Esophagus (tissue), 2 donors: ENCODE data around the gene UBE3B. TPM values are rescaled to one million over a fixed set of nuclear protein-coding genes. Genes with fewer than 3 reads are reported as not detected.

Experiments
- H3K27ac ChIP-seq, 2 donors: one replicate each; pipeline ENCODE4 v1.5.1; 2013; ENCODE audit warnings: low read depth in 2 of 2, mild to moderate bottlenecking in 2 of 2, inconsistent platforms in 1 of 2, low read length in 1 of 2, moderate library complexity in 1 of 2
- H3K27me3 ChIP-seq, 2 donors: one replicate each; pipeline ENCODE4 v1.6.1; 2013; ENCODE audit warnings: low read length in 2 of 2, control low read depth in 1 of 2, mild to moderate bottlenecking in 1 of 2; ENCODE audit not compliant: insufficient read depth in 2 of 2, control insufficient read depth in 1 of 2
- H3K36me3 ChIP-seq, 2 donors: one replicate each; pipeline ENCODE4 v1.6.1; 2013; ENCODE audit warnings: low read length in 1 of 2; ENCODE audit not compliant: control insufficient read depth in 2 of 2, insufficient read depth in 2 of 2
- H3K4me1 ChIP-seq, 2 donors: one replicate each; pipeline ENCODE4 v1.6.1; 2013; ENCODE audit warnings: low read length in 1 of 2; ENCODE audit not compliant: control insufficient read depth in 2 of 2, insufficient read depth in 2 of 2
- H3K4me3 ChIP-seq, 2 donors: one replicate each; pipeline ENCODE4 v1.5.1; 2013; ENCODE audit warnings: low read length in 2 of 2, mild to moderate bottlenecking in 2 of 2, low read depth in 1 of 2, moderate library complexity in 1 of 2
- H3K9me3 ChIP-seq, 2 donors: one replicate each; pipeline ENCODE4 v1.6.1; 2013; ENCODE audit warnings: mild to moderate bottlenecking in 2 of 2, low read depth in 1 of 2, low read length in 1 of 2, moderate library complexity in 1 of 2; ENCODE audit not compliant: control insufficient read depth in 2 of 2, insufficient read depth in 1 of 2
- WGBS, 2 donors: extraction: QIAGEN DNeasy Blood & Tissue Kit; methylation state at CpG; one replicate each; pipeline ENCODE4 v1.1.7; 2013; 5-methylcytosine and 5-hydroxymethylcytosine counted together
- polyA plus RNA-seq, 2 donors: library from polyadenylated mRNA; stranded (reverse); fragments of 200-250 nt; gene quantifications; one replicate each; pipeline ENCODE4 v1.2.3, GENCODE V29; 2013
- donor health status: healthy with polysubstance abuse.
- donor health status: Bipolar disorder and iron deficiency.

UBE3B gene
- polyA plus RNA-seq, 2 donors: 12.6 to 14.0 TPM

GRCh38 chr12:109548258-109548657 is 70.8 kb downstream of the UBE3B start:
- no peaks in the 10 kb centered on the region for H3K9me3 ChIP-seq
- H3K4me3 ChIP-seq: no peak overlapping the region
- H3K27ac ChIP-seq: no peak overlapping the region
- H3K4me1 ChIP-seq: peaks cover 0 to 6% of the 10 kb centered on the region in 2 donors
- WGBS, 2 donors: 73 to 76% methylated on average over 4 of the region's 4 CpGs
- no peaks in the 10 kb centered on the region for H3K36me3 ChIP-seq
- H3K27me3 ChIP-seq: no peaks in the 10 kb centered on the region

DNA sequence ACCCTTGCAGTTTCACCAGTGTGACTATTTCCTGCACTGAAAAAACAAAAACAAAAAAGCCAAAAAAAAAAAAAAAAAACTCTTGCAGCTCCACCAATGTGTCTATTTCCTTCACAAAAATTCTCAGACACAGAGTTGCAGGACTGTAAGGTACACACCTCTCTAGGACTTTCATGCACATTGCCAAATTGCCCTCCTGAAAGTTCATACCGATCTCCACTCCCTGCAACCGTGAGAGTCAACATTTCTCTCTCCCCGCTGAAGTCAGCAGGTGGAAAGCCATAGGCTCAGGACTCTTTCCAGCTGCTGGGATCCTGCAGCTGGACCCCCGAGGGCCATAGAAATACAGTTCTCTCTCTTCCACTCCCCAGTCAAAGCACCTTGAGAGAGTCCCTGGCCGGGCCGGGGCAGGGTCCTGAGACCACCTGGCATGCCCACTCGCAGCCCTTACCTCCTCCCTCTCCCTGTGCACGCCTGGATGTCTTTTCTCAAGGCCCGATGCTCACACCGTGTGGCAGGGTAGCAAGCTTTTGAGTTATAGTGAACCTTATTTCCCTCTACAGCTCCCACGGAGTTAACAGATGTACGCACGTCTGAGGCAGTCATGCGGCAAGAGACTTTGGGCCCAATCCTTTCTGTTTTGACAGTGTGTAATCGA is 72.3 kb downstream of the UBE3B start:
- Histone ChIP-seq H3K4me3 (no peak overlapping the region), H3K4me1 (peaks cover 0 to 6% of the 10 kb centered on the region in 2 donors), H3K27me3 (no peaks in the 10 kb centered on the region), H3K9me3 (no peaks in the 10 kb centered on the region), H3K27ac (no peak overlapping the region), H3K36me3 (no peaks in the 10 kb centered on the region)
- 41% methylated on average over 15 of the region's 15 CpGs for WGBS, 2 donors

- H3K9me3 ChIP-seq: no peaks in the 10 kb centered on the region
- H3K27me3 ChIP-seq: no peaks in the 10 kb centered on the region
- WGBS, 2 donors: 65 to 66% methylated on average over 12 of the region's 12 CpGs
- H3K4me1 ChIP-seq: peaks cover 0 to 2% of the 10 kb centered on the region in 2 donors
- H3K4me3 ChIP-seq: no peak overlapping the region
- H3K27ac ChIP-seq: no peak overlapping the region
- no peaks in the 10 kb centered on the region for H3K36me3 ChIP-seq
These were observed 72.8 kb downstream of the UBE3B start for GRCh38 chr12:109550281-109550680.

DNA sequence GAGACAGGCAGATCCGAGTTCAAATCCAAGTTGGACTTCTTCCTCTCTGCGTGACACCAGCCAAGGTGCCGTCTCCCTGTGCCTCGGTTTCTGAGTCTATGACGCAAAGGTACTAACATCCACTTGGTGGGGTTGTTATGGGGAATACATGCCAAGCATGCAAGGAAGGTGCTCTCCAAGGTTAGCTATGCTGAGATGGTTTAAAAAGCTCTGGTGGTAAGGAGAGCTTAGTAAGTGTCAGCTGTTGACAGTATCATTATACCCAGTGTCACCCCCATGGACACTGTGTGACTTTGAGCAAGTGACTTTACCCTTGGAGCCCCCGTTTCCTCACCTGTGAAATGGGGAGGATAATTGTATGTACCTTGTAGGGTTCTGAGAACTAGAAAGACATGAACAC is 73.7 kb downstream of the UBE3B start:
- Histone ChIP-seq H3K27ac (no peak overlapping the region), H3K27me3 (no peaks in the 10 kb centered on the region), H3K9me3 (no peaks in the 10 kb centered on the region), H3K4me1 (peaks cover 0 to 3% of the 10 kb centered on the region in 2 donors), H3K36me3 (no peaks in the 10 kb centered on the region), H3K4me3 (no peak overlapping the region)
- 84 to 85% methylated on average over 6 of the region's 6 CpGs for WGBS, 2 donors

- no peaks in the 10 kb centered on the region for H3K27me3 ChIP-seq
These were observed 75.5 kb downstream of the UBE3B start for GRCh38 chr12:109552971-109553370.

DNA sequence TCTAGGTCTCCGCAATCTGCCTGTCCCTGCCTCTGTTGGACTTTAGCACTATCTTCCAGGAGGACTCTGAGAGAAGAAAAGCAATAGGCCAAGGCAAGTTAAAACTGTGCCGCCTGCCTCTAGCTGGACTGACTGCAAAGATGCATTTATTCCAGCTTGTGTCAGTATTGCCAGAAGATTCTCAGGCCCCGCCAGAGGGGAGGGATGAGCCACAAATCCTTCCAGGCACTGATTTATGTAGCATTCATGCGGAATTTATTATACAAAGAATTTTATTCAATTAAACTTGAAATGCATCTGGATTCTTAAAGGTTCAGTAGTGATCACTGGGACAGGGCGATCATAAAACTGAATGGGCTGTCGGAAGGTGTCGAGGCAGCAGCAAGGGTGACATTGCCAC is 76.0 kb downstream of the UBE3B start:
- Histone ChIP-seq H3K4me3 (no peak overlapping the region), H3K4me1 (peaks cover 5 to 8% of the 10 kb centered on the region in 2 donors), H3K27ac (no peak overlapping the region), H3K9me3 (no peaks in the 10 kb centered on the region), H3K27me3 (no peaks in the 10 kb centered on the region), H3K36me3 (no peaks in the 10 kb centered on the region)
- WGBS, 2 donors: 69 to 70% methylated on average over 7 of the region's 7 CpGs

More at GRCh38 chr12:109552971-109553370, 75.5 kb downstream of the UBE3B start:
- Histone ChIP-seq H3K4me3 (no peak overlapping the region), H3K27ac (no peak overlapping the region), H3K9me3 (no peaks in the 10 kb centered on the region), H3K4me1 (peaks cover under 1 to 7% of the 10 kb centered on the region in 2 donors), H3K36me3 (no peaks in the 10 kb centered on the region)
- WGBS, 2 donors: 67 to 68% methylated on average over 4 of the region's 4 CpGs

DNA sequence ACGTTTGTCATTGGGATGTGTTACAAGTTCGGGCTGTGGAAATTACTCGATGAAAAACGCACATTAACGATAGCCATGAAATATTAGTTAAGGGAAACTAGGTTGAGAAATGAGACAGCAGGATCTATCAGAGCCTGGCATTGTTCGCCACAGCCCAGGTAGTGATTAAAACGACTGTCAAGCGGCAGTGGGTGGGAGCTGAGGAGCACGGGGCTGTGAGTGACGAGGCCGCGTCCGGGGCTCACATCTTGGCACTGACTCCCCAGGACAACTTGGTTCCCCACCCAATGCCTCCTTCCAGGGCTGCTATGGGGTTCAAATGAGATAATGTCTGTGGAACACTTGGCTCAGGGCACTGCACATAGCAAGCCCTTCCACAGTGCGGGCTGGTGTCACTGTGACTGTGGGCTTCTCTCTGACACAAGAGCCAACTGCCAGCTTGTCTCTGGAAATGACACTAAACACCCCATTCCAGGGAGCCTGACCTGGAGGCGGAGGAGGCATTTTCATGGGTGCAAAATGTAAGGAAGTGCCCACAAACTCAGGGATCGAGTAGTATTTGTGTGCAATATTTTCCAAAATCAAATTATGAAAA is 76.6 kb downstream of the UBE3B start:
- peaks cover 5 to 8% of the 10 kb centered on the region in 2 donors for H3K4me1 ChIP-seq
- no peak overlapping the region for H3K27ac ChIP-seq
- H3K4me3 ChIP-seq: no peak overlapping the region
- H3K9me3 ChIP-seq: no peaks in the 10 kb centered on the region
- 47 to 57% methylated on average over 16 of the region's 16 CpGs for WGBS, 2 donors
- no peaks in the 10 kb centered on the region for H3K27me3 ChIP-seq
- no peaks in the 10 kb centered on the region for H3K36me3 ChIP-seq

DNA sequence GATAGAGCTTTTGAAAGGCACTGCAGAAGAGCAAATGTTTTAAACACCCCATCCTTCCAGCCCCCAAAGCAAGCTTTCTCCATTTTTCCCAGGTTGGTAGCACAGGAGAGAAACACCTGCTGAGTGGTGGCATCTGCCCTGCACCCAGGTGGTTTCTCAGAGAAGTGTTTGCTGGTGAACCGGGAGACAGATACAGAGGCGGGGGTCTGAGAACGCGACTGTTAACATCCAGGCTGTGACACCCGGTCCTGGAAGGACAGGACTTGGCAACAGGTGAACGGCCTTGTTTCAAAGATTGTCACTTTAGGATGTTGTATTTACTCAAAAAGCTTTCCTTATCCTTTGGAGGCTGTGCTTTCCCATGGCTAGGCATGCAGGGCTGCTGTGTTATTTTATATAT is 77.3 kb downstream of the UBE3B start:
- Histone ChIP-seq H3K4me3 (no peak overlapping the region), H3K4me1 (peaks cover 5 to 8% of the 10 kb centered on the region in 2 donors), H3K27me3 (no peaks in the 10 kb centered on the region), H3K9me3 (no peaks in the 10 kb centered on the region), H3K27ac (no peak overlapping the region), H3K36me3 (peaks cover 0 to 2% of the 10 kb centered on the region in 2 donors)
- WGBS, 2 donors: 59 to 62% methylated on average over 6 of the region's 6 CpGs

DNA sequence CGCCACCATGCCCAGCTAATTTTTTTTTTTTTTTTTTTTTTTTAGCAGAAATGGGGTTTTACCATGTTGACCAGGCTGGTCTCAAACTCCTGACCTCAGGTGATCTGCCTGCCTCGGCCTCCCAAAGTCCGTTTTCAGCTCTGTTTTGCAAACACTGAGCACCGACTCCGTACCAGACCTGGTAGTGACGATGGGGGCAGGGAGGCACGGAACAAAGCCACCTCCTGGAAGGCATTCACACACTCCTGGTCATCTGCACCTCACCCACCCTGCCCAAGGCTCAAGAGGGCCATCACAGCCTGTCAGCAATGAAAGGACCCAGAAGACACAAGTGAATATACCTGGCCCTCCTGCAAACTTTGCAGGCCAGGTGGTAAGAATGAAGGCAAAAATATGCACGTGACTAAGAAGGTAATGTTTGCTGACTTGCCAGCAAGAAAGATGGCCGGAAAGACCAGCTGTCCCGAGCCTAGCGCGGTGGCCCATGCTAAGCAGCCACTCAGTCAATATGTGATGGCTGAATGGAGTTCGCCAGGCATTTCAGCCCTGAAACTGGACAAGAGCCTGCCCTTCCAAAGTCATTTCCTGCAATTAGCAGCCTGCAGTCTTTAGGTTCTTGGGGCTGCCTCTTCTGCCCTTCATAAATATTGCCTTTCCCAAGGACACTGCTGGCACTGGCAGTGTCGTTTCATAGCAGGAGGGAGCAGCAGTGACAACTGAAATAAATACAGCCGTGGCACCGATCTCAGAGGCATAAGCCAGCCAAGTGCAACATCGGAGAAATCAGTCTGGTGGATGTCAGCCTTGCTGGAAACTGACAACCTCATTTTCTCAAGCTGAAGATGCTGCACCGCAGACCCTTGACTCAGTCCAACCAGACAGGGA is 78.2 kb downstream of the UBE3B start:
- H3K4me3 ChIP-seq: no peak overlapping the region
- no peaks in the 10 kb centered on the region for H3K27me3 ChIP-seq
- H3K27ac ChIP-seq: no peak overlapping the region
- H3K9me3 ChIP-seq: no peaks in the 10 kb centered on the region
- H3K36me3 ChIP-seq: peaks cover 0 to 3% of the 10 kb centered on the region in 2 donors
- WGBS, 2 donors: 70 to 76% methylated on average over 18 of the region's 18 CpGs
- H3K4me1 ChIP-seq: peaks cover 5 to 8% of the 10 kb centered on the region in 2 donors
